Activated naive CD4-positive, alpha-beta T cell treated with anti-CD3 and anti-CD28 coated beads, Interleukin-2, amount 50 U/mL, for 72 hours (primary cell): ENCODE measurements around the gene HSD17B12. TPM values are rescaled to one million over a fixed set of nuclear protein-coding genes. Genes with fewer than 3 reads are reported as not detected.
"Not testable (repeated sequence)": the region's sequence is repeated elsewhere in the genome, so short reads cannot be mapped to it uniquely, and the experiment has no call there.

Experiments
- ATAC-seq, 2 donors: fragments of 150-1000 bp; cut with Tn5 transposase; 2 replicates each; pipeline ENCODE4 v1.10.0; 2021; ENCODE audit warnings: mild to moderate bottlenecking in 2 of 2, moderate library complexity in 2 of 2
- DNase-seq, 2 donors: peaks; one replicate each; pipeline ENCODE4 v3.0.0; 2021 to 2022; ENCODE audit warnings: low spot score in 2 of 2
- H3K27ac Mint-ChIP-seq, 2 donors: one replicate each; pipeline ENCODE4 v1.8.0; 2022; ENCODE audit warnings: mild to moderate bottlenecking in 2 of 2, mixed read lengths in 2 of 2
- H3K36me3 Mint-ChIP-seq, 2 donors: one replicate each; pipeline ENCODE4 v1.8.0; 2022; ENCODE audit warnings: mixed read lengths in 2 of 2
- H3K9me3 Mint-ChIP-seq, 2 donors: one replicate each; pipeline ENCODE4 v1.8.0; 2022; ENCODE audit warnings: mixed read lengths in 2 of 2
- total RNA-seq, 2 donors: library from RNA; stranded (reverse); gene quantifications; one replicate each; pipeline ENCODE4 v1.2.3, GENCODE V29; 2022

Gene HSD17B12
- total RNA-seq, 2 donors from 2014 or later, result 38.7 to 55.7 TPM

GRCh38 chr11:43681401-43681942, 934 bp downstream of the HSD17B12 start:
- H3K36me3 Mint-ChIP-seq, result peaks cover 14 to 66% of the 10 kb centered on the region in 2 donors
- ATAC-seq (no peak), DNase-seq (no peak)
- peaks cover 0 to 15% of the 10 kb centered on the region in 2 donors for H3K9me3 Mint-ChIP-seq
- H3K27ac Mint-ChIP-seq, result peak overlapping the region; percentile 98 to 100

DNA sequence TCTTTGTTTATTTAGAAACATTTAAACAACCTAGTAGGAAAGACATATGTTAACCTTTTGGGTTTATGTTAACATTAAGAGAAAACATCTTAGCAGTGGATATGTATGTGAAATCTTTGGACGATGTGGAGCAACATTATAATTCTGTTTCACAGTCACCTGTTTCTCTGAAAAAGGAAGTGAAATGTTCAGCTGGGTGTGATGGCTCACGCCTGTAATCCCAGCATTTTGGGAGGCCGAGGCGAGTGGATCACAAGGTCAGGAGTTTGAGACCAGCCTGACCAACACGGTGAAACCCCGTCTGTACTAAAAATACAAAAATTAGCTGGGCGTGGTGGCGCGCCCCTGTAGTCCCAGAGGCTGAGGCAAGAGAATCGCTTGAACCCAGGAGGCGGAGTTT, 1.5 kb downstream of the HSD17B12 start:
- Mint-ChIP-seq H3K9me3 (peaks cover 0 to 15% of the 10 kb centered on the region in 2 donors), H3K27ac (peak overlapping the region; percentile 98 to 100), H3K36me3 (peaks cover 14 to 69% of the 10 kb centered on the region in 2 donors)
- DNase-seq, ATAC-seq: not testable (repeated sequence)

- Mint-ChIP-seq H3K27ac (no peak overlapping the region), H3K36me3 (peaks cover 14 to 61% of the 10 kb centered on the region in 2 donors), H3K9me3 (peaks cover 0 to under 1% of the 10 kb centered on the region in 2 donors)
- ATAC-seq (no peak), DNase-seq (no peak)
These were observed 4.9 kb downstream of the HSD17B12 start for GRCh38 chr11:43685440-43685839.

DNA sequence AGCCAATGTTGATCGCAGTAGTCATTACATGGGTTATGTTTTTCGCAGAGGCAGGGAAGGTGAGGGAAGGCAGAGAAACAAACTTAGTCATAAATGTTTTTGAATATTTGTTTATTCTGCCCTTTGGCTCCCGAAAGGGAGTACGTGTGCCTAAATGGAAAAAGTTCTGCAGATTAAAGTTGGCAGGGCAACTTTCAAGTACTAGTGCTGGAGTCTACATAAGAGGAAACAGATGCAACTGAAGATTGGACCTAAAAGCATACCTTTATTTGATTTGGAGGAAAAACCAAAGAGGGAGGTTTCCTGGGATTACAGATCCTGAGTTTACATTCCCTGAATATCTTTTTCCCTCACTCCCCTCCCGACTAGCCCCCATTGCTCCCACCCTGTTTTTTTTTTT, 5.7 kb downstream of the HSD17B12 start:
- DNase-seq (no peak), ATAC-seq (no peak)
- Mint-ChIP-seq H3K36me3 (peaks cover 16 to 60% of the 10 kb centered on the region in 2 donors), H3K9me3 (no peaks in the 10 kb centered on the region), H3K27ac (no peak overlapping the region)

- no peaks in the 10 kb centered on the region for H3K9me3 Mint-ChIP-seq
- DNase-seq (no peak), ATAC-seq (no peak)
- H3K27ac Mint-ChIP-seq, result no peak overlapping the region
- peaks cover 17 to 62% of the 10 kb centered on the region in 2 donors for H3K36me3 Mint-ChIP-seq
These were observed 6.7 kb downstream of the HSD17B12 start for GRCh38 chr11:43687120-43687791.

DNA sequence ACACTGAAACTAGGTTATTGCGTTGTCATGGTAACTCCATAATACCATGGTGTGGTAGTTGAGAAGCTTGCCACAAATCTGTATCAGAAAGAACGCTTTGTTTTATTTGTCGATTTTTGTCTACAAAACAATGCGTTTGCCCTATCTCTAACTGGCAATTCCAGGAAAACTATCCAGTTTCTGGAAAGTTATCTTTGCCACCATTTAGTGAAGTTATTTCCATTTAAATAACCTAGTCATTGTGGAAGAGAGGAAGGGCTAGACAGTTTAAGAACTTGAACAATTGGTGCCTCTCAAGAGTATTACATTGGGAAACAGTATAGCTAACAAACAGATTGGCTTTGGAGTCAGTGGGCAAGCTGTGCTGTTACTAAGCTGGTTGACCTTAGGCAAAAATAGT, 7.9 kb downstream of the HSD17B12 start:
- no peaks in the 10 kb centered on the region for H3K9me3 Mint-ChIP-seq
- ATAC-seq, result no peak
- peaks cover 17 to 60% of the 10 kb centered on the region in 2 donors for H3K36me3 Mint-ChIP-seq
- H3K27ac Mint-ChIP-seq, result no peak overlapping the region
- DNase-seq, result no peak

DNA sequence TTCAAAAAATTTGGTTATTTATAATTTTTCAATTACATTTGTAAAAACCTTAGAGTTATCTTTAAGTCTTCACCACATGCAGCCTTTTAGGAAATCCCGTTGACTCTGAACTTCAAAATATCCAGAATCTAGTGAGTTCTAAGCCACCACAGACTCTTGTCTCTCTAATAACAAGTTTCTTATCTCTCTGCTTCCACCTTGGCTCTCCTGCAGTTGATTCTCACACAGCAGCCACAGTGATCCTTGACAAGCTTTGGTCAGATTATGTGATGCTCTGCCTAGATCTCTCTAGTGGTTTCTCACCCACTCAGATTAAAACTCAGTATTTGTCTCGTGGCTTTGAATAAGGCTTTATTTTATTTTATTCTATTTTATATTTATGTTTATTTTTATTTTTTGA, 8.6 kb downstream of the HSD17B12 start:
- Mint-ChIP-seq H3K36me3 (peaks cover 13 to 56% of the 10 kb centered on the region in 2 donors), H3K9me3 (no peaks in the 10 kb centered on the region)
- ATAC-seq, result no peak

DNA sequence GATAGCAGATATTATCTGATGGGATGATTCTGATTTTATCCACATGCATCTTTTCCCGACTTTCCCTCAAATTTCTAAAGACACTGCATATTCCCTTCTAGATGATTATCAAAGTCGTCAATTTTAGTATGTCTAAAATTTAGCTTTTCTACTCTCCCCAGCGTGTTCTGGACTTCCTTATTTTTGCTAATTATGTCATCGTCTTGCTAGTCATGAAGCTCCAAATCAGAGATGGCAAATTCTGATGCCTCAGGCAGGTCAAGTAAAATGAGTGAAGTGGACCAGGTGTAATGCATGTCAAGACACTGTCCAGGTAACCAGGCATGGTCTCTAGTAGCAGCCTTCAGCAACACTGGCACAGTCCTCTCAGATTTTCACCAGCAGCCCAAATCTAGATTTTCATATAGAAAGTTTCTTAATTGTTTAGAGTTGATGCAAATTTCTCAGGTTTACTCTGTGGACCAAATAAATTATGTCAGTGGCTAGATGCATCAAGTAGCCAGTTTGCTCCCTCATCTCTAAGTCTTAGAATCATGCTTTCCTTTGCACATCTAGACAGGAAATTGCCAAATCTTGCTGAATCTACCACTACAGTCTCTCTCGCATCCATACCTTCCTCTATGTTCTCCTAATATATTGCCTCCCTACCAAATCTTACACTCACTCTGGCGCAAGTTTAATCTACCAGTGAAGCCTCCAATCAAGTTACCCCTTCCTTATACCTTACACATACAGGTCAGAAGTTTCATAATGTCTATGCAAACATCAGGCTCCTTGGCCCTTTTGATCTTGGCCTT, 10.6 kb downstream of the HSD17B12 start:
- no peak for ATAC-seq

More for the DNA sequence above, 8.6 kb downstream of the HSD17B12 start:
- DNase-seq, result no peak
- no peak overlapping the region for H3K27ac Mint-ChIP-seq

GRCh38 chr11:43691806-43692205, 11.3 kb downstream of the HSD17B12 start:
- Mint-ChIP-seq H3K9me3 (no peaks in the 10 kb centered on the region), H3K36me3 (peaks cover 12 to 30% of the 10 kb centered on the region in 2 donors), H3K27ac (no peak overlapping the region)
- ATAC-seq (no peak), DNase-seq (no peak)

More for the DNA sequence above, 10.6 kb downstream of the HSD17B12 start:
- H3K27ac Mint-ChIP-seq, result no peak overlapping the region
- no peaks in the 10 kb centered on the region for H3K9me3 Mint-ChIP-seq
- H3K36me3 Mint-ChIP-seq, result peaks cover 12 to 36% of the 10 kb centered on the region in 2 donors
- no peak for DNase-seq

DNA sequence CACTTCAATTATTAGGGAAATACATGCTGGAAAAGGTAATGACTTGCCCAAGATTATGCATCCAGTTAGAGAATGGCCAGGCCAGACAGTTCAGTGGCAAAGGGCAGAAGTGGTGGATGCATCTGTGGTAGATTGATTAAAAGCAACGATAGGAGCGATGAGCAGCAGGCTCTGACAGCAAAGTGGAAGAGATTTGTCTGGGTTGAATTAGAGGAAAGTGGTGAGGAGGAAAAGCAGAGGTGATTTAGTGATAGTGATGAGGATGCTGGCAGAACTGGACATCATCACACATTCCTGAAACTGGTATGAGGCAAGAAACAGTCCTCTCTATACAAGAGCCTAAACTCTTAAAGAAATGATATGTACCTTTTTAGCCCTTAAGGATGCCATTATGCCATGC, 12.5 kb downstream of the HSD17B12 start:
- no peak overlapping the region for H3K27ac Mint-ChIP-seq
- peaks cover 12 to 30% of the 10 kb centered on the region in 2 donors for H3K36me3 Mint-ChIP-seq
- no peaks in the 10 kb centered on the region for H3K9me3 Mint-ChIP-seq
- DNase-seq (no peak), ATAC-seq (no peak)

GRCh38 chr11:43693731-43694130, 13.2 kb downstream of the HSD17B12 start:
- no peak for ATAC-seq
- DNase-seq, result no peak
- H3K9me3 Mint-ChIP-seq, result no peaks in the 10 kb centered on the region
- peaks cover 12 to 30% of the 10 kb centered on the region in 2 donors for H3K36me3 Mint-ChIP-seq
- H3K27ac Mint-ChIP-seq, result no peak overlapping the region

DNA sequence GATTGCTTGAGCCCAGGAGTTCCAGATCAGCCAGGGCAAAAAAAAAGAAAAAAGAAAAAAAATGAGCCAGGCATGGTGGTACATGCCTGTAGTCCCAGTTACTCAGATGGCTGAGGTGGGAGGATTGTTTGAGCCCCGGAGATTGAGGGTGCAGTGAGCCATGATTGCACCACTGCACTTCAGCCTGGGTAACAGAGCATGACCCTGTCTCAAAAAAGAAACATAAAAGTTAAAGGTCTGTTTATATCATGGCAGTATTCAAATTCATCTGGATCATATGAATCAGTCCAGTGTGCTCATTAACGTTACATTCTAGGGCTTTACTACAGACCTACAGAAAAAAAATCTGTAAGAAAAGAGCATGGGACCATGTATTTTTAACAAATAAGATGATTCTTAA, 13.9 kb downstream of the HSD17B12 start:
- Mint-ChIP-seq H3K36me3 (peaks cover 12 to 30% of the 10 kb centered on the region in 2 donors), H3K27ac (no peak overlapping the region)
- no peak for ATAC-seq

GRCh38 chr11:43697679-43698078, 17.1 kb downstream of the HSD17B12 start:
- peaks cover 9 to 28% of the 10 kb centered on the region in 2 donors for H3K36me3 Mint-ChIP-seq
- peaks cover 3 to 9% of the 10 kb centered on the region in 2 donors for H3K9me3 Mint-ChIP-seq
- DNase-seq, result no peak
- peak overlapping the region in 1 of 2 donors; percentile 14 for H3K27ac Mint-ChIP-seq
- no peak for ATAC-seq

More for the DNA sequence above, 13.9 kb downstream of the HSD17B12 start:
- no peak for DNase-seq
- no peaks in the 10 kb centered on the region for H3K9me3 Mint-ChIP-seq

DNA sequence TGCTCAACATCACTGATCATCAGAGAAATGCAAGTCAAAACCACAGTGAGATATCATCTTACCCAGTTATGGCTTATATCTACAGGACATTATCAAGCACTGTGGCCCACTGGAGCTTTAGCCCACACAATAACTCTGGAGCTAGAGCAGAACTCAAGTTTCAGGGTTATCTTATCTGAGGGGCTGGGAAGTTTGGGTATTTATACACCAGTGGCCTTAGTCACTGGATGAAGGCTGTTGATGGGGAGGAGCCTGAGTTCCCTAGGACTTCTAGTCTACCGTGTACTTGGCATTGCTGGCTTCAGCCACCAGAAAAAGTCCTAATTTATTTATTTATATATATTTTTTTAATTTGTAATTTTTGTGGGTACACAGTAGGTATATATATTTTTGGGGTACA, 19.3 kb downstream of the HSD17B12 start:
- no peak for DNase-seq
- ATAC-seq, result no peak
- Mint-ChIP-seq H3K36me3 (peaks cover 14 to 25% of the 10 kb centered on the region in 2 donors), H3K27ac (no peak overlapping the region), H3K9me3 (peaks cover 3 to 9% of the 10 kb centered on the region in 2 donors)

GRCh38 chr11:43706631-43707030, 26.1 kb downstream of the HSD17B12 start:
- Mint-ChIP-seq H3K36me3 (peaks cover 5 to 10% of the 10 kb centered on the region in 2 donors), H3K27ac (no peak overlapping the region), H3K9me3 (no peaks in the 10 kb centered on the region)
- DNase-seq, result no peak
- no peak for ATAC-seq

GRCh38 chr11:43708776-43709175, 28.2 kb downstream of the HSD17B12 start:
- peaks cover 0 to 5% of the 10 kb centered on the region in 2 donors for H3K9me3 Mint-ChIP-seq
- peaks cover 10 to 11% of the 10 kb centered on the region in 2 donors for H3K36me3 Mint-ChIP-seq
- H3K27ac Mint-ChIP-seq, result no peak overlapping the region
- DNase-seq, result no peak
- no peak for ATAC-seq

- Mint-ChIP-seq H3K36me3 (peaks cover 7 to 11% of the 10 kb centered on the region in 2 donors), H3K27ac (no peak overlapping the region), H3K9me3 (peaks cover 0 to 5% of the 10 kb centered on the region in 2 donors)
- no peak for DNase-seq
- ATAC-seq, result no peak
These were observed 29.2 kb downstream of the HSD17B12 start for GRCh38 chr11:43709689-43710088.
